ENCODE measurements around the gene FGF4.

Gene FGF4

DNA sequence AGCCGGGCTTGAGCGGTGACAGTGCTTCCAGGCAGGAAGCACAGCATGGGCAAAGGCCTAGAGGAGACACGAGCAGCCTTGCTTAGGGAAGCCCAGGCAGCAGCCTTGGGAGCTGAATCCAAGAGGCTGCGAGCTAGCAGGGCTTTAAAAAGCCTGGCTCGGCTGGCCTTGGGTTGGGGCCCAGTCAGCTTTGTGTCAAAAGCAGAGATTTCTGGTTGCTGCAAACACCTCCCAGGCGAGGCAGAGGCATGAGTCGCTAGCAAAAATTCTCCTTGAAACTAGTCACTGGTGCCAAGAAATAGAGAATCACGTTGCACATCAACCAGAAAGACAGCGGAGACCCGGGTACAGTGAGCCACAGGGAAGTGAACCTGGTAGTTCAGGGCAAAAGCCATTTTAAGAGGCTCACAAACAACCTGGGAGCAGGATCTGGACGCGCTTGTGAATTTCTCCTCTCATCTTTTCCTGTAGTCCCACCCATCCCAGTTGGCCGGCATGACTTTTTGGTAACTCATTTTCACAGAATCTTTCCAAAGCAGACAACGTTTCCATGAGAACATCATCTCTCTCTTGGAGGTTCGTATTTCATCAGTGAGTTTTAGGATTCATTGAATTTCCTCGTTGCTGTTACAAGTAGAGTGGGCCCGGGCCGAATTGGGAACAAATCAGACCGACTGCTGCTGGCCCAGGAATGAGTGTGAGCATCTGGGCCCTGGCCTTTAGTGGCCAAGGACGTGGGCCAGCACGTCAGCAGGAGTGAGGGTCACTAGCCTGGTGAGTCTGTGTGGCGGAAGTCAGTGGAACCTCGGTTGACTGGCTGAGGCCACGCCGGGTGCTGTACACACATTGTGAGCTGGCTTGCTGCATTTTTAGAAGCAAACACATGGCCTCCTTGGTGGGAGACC is 16.4 kb upstream of the FGF4 start:
- Histone ChIP-seq H3K4me2 (ENCODE audit: low read depth, low read length, poor library complexity, severe bottlenecking) (no peak overlapping the region), H3K9me3 (ENCODE audit: insufficient read depth, low read length) (no peaks in the 10 kb centered on the region), H3K9ac (ENCODE audit: low read length) (no peak overlapping the region), H4K20me1 (ENCODE audit: low read depth, low read length) (no peaks in the 10 kb centered on the region), H3K27me3 (ENCODE audit: low read length) (no peaks in the 10 kb centered on the region), H3K9me2 (replicated peaks; ENCODE audit: insufficient read depth, low read length) (no peaks in the 10 kb centered on the region), H3K36me3 (ENCODE audit: low read length) (no peaks in the 10 kb centered on the region), H3K27ac (ENCODE audit: low read depth, low read length) (no peak overlapping the region), H2AFZ (ENCODE audit: low read depth, low read length, severe bottlenecking) (no peak overlapping the region), H3F3A (ENCODE audit: insufficient read depth) (no peaks in the 10 kb centered on the region), H3K79me2 (ENCODE audit: insufficient read depth, low read length) (no peaks in the 10 kb centered on the region), H3K4me3 (ENCODE audit: insufficient read depth, low read length, poor library complexity, severe bottlenecking) (no peak overlapping the region)
- TF ChIP-seq, protein P1, sequence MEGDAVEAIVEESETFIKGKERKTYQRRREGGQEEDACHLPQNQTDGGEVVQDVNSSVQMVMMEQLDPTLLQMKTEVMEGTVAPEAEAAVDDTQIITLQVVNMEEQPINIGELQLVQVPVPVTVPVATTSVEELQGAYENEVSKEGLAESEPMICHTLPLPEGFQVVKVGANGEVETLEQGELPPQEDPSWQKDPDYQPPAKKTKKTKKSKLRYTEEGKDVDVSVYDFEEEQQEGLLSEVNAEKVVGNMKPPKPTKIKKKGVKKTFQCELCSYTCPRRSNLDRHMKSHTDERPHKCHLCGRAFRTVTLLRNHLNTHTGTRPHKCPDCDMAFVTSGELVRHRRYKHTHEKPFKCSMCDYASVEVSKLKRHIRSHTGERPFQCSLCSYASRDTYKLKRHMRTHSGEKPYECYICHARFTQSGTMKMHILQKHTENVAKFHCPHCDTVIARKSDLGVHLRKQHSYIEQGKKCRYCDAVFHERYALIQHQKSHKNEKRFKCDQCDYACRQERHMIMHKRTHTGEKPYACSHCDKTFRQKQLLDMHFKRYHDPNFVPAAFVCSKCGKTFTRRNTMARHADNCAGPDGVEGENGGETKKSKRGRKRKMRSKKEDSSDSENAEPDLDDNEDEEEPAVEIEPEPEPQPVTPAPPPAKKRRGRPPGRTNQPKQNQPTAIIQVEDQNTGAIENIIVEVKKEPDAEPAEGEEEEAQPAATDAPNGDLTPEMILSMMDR (IDR thresholded peaks at IDR 0.05; ENCODE audit: insufficient read depth, low read length, poor library complexity, severe bottlenecking), result no peak

DNA sequence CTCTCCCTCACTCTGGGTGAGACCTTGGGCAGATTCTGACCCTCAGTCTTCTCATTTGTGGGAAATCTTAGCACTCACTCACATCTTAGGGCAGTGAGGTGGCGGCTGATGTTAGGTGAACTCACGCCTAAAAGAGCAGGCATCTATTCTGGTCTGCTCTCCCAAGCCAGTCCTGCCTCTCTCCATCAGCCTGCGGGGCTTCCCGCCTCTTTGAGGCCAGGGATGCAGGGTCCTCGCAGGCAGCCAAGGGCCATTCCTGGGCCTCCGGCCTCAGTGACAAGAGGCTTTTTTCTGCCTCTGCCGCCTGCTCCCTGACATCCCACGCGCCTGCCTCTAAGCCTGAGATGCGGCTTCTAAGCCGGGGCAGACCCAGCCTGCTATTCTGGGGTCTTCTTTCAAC is 13.8 kb upstream of the FGF4 start:
- H3K36me3 ChIP-seq (ENCODE audit: low read length), result no peaks in the 10 kb centered on the region
- H4K20me1 ChIP-seq (ENCODE audit: low read depth, low read length), result no peaks in the 10 kb centered on the region
- H3K27me3 ChIP-seq (ENCODE audit: low read length), result no peaks in the 10 kb centered on the region
- H3K79me2 ChIP-seq (ENCODE audit: insufficient read depth, low read length), result no peaks in the 10 kb centered on the region
- H3K27ac ChIP-seq (ENCODE audit: low read depth, low read length), result no peak overlapping the region
- no peak overlapping the region for H2AFZ ChIP-seq (ENCODE audit: low read depth, low read length, severe bottlenecking)
- no peak overlapping the region for H3K4me2 ChIP-seq (ENCODE audit: low read depth, low read length, poor library complexity, severe bottlenecking)
- no peaks in the 10 kb centered on the region for H3F3A ChIP-seq (ENCODE audit: insufficient read depth)
- H3K9ac ChIP-seq (ENCODE audit: low read length), result no peak overlapping the region
- no peak for TF ChIP-seq EZH2phosphoT487 (conservative IDR thresholded peaks at IDR 0.05; ENCODE audit: low read length)
- H3K9me3 ChIP-seq (ENCODE audit: insufficient read depth, low read length), result no peaks in the 10 kb centered on the region
- no peaks in the 10 kb centered on the region for H3K9me2 ChIP-seq (replicated peaks; ENCODE audit: insufficient read depth, low read length)
- H3K4me3 ChIP-seq (ENCODE audit: insufficient read depth, low read length, poor library complexity, severe bottlenecking), result no peak overlapping the region

DNA sequence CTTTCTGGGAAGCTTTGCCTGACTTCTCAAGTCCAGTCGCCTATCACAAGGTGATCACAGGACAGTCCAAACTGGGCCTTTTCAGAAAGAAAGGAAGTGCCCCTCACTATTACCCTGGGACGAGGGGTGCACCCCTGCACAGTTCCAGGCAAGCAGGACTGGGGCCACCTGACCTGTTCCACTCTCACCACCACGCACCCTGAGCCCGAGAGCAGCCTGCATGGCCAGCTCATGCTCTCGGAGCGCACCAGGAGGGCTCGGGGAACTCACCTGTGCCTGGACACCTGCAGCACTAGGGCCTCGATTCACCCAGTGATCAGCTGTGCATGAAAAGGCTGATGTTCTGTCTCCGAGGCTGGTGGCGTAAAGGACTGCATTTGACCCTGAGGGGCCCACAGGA is 12.8 kb upstream of the FGF4 start:
- Histone ChIP-seq H3K79me2 (ENCODE audit: insufficient read depth, low read length) (no peaks in the 10 kb centered on the region), H3K36me3 (ENCODE audit: low read length) (no peaks in the 10 kb centered on the region), H3F3A (ENCODE audit: insufficient read depth) (no peaks in the 10 kb centered on the region), H3K9me2 (replicated peaks; ENCODE audit: insufficient read depth, low read length) (no peaks in the 10 kb centered on the region), H3K9ac (ENCODE audit: low read length) (no peak overlapping the region), H3K4me2 (ENCODE audit: low read depth, low read length, poor library complexity, severe bottlenecking) (no peak overlapping the region), H4K20me1 (ENCODE audit: low read depth, low read length) (no peaks in the 10 kb centered on the region), H3K27ac (ENCODE audit: low read depth, low read length) (no peak overlapping the region), H3K27me3 (ENCODE audit: low read length) (no peaks in the 10 kb centered on the region), H3K4me3 (ENCODE audit: insufficient read depth, low read length, poor library complexity, severe bottlenecking) (no peak overlapping the region), H3K9me3 (ENCODE audit: insufficient read depth, low read length) (no peaks in the 10 kb centered on the region), H2AFZ (ENCODE audit: low read depth, low read length, severe bottlenecking) (no peak overlapping the region)
- no peak for TF ChIP-seq EZH2phosphoT487 (conservative IDR thresholded peaks at IDR 0.05; ENCODE audit: low read length)
- TF ChIP-seq, protein P1 (IDR thresholded peaks at IDR 0.05; ENCODE audit: insufficient read depth, low read length, poor library complexity, severe bottlenecking), result no peak

DNA sequence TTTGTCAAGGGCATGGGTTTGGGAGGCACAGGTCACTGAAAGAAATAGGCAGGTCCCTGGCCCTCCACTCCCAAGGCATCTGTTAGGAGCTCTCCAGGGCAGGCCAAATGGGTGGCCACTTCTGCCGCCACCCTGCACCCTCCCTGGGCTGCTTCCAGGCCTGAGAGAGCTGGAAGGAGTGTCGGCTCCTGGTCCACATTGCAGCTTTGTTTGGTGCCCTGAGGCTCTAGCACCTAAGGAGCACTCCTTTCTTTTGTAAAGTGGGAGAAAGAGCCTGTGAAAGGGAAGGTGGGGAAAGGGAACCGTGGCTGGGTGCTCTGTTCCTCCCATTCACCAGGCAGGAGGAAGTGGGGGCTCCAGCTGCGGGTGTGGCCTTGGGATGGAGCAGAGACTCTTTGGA is 12.3 kb upstream of the FGF4 start:
- no peaks in the 10 kb centered on the region for H3F3A ChIP-seq (ENCODE audit: insufficient read depth)
- H3K4me2 ChIP-seq (ENCODE audit: low read depth, low read length, poor library complexity, severe bottlenecking), result no peak overlapping the region
- TF ChIP-seq, protein P1 (IDR thresholded peaks at IDR 0.05; ENCODE audit: insufficient read depth, low read length, poor library complexity, severe bottlenecking), result no peak
- no peak for TF ChIP-seq EZH2phosphoT487 (conservative IDR thresholded peaks at IDR 0.05; ENCODE audit: low read length)
- no peak overlapping the region for H2AFZ ChIP-seq (ENCODE audit: low read depth, low read length, severe bottlenecking)
- no peaks in the 10 kb centered on the region for H3K9me3 ChIP-seq (ENCODE audit: insufficient read depth, low read length)
- no peaks in the 10 kb centered on the region for H4K20me1 ChIP-seq (ENCODE audit: low read depth, low read length)
- H3K79me2 ChIP-seq (ENCODE audit: insufficient read depth, low read length), result no peaks in the 10 kb centered on the region
- H3K9me2 ChIP-seq (replicated peaks; ENCODE audit: insufficient read depth, low read length), result no peaks in the 10 kb centered on the region
- no peaks in the 10 kb centered on the region for H3K27me3 ChIP-seq (ENCODE audit: low read length)
- H3K4me3 ChIP-seq (ENCODE audit: insufficient read depth, low read length, poor library complexity, severe bottlenecking), result no peak overlapping the region
- no peak overlapping the region for H3K9ac ChIP-seq (ENCODE audit: low read length)
- no peaks in the 10 kb centered on the region for H3K36me3 ChIP-seq (ENCODE audit: low read length)
- no peak overlapping the region for H3K27ac ChIP-seq (ENCODE audit: low read depth, low read length)

All from SU-DHL-6 (cell line).